GM18526 (cell line): Measurements from ENCODE around the gene DNAH9.
A peak's percentile ranks its signal among the peaks of the same experiment; 100 is the strongest.

Experiments used
- POLR2A ChIP-seq: IDR thresholded peaks from 3 replicates; pipeline ENCODE4 v1.6.1; 2011; ENCODE audit not compliant: insufficient read length; ENCODE audit errors: extremely low read depth

DNAH9 gene

DNA sequence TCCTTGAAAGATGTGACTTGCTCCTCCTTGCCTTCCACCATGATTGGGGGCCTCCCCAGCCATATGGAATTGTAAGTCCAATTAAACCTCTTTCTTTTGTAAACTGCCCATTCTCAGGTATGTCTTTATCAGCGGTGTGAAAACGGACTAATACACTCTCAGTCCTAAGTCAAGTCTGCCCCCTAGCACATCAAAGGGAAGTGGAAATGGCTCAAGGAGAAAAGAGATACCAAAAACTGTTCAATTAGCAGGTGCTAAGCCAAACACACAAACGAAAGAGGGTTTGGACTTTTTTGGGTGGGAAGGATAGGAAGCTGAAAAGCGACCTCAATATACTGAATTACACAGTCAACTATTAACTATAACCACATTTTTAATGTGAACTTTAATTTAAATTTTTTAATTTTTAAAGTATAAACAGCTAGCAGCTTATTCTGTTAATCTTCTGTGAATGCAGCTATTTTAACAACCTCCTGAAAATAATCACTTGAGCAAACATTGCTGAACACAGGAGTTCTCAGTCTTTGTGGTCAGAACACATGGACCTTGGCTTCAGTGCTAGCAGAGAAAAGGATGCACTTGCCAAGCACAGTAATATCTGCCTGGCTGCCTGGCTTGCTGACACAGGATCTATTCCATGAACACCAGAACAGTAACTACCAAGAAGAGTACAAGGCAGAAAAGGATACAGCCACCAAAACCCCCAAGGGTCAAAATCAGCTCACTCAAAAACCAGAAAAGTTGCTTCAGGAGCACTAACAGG is 388.1 kb downstream of the DNAH9 start:
- TF ChIP-seq POLR2A: no peak

DNA sequence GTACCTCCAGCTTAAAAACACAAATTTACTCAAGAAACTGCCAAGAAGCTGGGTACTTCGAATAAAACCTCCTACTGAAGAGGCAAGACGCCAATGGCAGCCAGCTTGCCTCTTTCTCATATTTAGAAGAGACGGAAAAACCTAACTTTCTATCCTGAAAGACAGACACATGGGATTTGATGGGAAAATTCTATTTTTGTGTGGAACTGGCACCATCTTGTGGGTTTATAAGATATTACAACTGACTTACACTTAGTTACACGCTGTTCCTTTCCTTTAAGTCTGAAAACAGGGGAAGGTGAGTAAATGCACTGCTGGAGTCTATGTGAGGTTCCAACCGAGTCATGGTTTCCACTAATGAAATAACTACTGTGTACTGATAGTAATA is 388.7 kb downstream of the DNAH9 start:
- no peak for TF ChIP-seq POLR2A

DNA sequence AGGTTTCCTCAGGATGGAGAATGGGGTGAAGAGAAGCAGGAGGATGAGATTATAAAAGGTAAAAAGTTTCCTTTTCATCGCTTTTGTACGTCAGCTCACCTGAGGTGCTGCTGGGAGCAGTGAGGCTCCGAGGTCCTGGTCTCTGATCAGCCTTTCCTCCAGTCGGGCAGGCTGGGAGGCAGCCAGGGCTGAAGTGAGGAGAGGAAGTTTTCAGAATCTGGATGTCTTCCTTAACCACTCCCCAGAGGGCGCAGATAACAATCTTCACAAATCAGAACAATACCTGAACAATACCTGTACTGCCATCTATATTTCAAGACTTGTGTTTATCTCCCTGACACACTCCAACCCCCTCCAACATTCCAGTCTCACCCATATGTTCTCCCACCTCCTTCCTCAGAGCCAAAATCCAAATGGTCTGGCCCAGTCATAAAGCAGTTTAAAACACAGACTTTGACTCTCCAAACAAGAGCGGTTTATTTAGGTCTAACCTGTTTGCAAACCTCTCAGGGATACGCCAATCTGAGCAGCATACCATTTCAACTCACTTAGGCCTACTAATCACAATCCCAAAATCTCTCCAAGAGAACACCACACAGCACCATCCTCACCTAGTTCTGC is 392.2 kb downstream of the DNAH9 start:
- no peak for TF ChIP-seq POLR2A

DNA sequence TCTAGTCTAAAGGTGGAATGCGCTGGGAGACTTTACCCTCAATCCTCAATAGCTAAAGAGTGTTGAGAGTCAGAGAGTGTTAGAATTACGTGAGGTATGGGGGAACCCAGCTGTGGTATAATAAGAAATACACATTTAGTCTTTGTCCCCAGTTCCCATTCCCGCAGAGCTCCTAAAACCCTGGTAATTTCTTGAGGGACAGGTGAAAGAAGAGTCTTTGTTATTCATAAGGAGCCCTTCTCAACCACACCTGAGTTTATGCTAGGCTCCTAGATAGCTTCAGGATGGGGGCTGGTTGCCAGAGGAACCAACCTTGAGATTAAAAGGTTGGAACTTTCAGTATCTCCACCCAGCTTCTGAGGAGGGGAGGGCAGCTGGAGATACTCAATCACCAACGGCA is 393.2 kb downstream of the DNAH9 start:
- TF ChIP-seq POLR2A: no peak

DNA sequence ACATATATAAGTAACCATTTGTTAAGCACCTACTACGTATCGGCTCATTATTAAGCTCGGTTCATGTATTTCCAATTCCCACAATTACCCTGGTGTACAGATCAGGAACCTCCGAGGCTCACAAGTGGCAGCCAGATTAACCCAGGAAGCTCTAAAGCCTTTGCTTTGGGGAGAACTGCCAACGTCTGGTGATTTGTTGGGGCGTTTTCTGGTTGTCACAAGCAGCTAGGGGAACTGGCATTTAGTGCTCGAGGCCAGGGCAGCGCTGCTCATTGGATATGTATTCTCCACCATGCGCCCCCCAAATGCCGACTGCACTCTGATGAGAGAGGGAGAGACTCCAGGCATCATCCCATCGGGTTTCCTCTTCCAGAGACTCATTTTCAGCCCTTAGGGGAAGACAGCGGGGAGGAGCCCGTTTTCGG is 398.5 kb downstream of the DNAH9 start:
- no peak for TF ChIP-seq POLR2A

DNA sequence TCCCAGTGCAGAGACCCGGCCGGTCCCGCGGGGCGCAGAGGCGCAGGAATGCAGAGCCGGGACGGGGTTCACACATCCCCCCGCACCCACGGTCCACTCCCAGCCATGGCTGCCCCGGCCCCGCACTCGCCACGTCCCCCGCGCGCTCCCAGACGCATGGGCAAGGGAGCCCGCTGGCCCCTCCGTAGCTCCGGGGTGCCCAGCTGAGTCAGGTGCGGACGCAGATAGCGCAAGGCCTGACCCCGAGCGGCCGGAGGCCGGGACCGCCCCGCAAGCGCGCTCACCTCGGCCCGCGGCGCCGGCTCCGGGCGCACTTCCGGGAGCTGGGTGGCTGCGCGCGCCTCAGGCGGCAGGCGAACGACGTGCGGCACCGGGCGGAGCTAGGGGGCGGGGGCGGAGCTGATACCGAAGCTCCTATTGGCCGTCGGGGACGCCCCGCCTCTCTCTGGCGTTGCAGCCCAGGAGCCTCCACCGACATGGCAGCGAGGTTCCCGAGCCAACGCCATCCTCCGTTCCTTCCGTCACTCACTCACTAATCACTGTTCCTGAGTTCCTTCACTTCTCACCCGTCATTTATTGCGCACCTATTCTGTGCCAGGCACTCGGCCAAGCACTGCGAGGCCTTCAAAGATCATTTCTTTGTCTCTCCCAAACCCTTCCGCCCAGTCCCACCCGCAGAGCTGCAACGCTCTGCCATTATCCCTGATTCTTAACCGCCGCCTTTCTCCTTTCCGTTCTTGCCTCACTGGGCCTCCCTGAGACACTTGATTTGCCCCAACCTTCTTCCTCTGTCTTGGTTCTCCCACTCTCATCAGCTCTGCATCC is 399.1 kb downstream of the DNAH9 start, which contains the start of gene ZNF18:
ZNF18 (minus strand) TSS at position 329 of the 825 bp plus-strand sequence. CDS start 4,646 bp downstream, outside the sequence.
- peak; percentile 96 for TF ChIP-seq POLR2A

DNA sequence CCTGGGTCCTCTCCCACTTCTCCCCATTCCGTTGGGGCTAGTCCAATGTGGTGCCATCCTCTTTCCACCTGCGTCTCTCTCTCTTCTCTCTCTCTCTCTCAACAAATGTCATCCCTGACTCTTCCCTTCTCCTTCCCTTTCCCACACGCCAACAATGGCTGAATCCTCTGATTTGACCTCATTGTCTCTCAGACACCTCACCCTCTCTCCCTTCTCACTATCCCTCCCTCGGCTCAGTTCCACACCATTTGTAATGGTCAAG is 399.6 kb downstream of the DNAH9 start:
- TF ChIP-seq POLR2A: no peak

DNA sequence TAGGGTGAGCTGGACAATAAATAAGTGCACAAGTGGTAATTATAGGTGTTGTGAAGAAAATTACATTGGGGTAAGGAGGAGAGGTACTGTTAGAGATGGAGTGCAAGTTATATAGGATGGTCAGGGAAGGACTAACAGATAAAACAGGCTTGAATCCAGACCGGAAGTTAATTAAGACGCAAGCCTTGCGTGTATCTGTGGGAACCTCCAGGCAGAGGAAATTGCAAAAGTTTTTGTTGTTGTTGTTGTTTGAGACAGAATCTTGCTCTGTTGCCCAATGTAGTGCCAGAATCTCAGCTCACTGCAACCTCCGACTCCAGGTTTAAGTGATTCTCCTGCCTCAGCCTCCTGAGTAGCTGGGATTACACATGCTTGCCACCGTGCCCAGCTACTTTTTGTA is 401.4 kb downstream of the DNAH9 start:
- TF ChIP-seq POLR2A: no peak

DNA sequence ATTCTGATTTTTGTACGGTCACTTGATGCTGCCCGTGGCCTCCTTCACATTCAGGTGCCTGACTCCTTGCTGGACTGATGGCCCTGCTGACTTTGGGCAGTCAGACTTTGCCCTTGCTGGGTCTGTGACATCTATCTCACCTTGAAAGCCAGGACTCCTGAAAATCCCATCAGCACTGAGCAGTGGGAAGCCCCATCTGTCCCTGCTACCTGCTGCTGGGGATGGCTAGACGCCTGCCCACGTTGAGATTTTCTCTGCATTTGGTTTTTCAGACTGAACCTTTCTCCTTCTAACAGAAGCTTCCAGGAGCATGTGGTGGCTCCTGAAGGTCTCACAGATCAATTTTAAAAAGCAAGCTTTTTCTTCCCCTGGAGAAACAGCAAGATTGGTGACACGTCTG is 409.2 kb downstream of the DNAH9 start:
- no peak for TF ChIP-seq POLR2A
